Stimulated activated CD4-positive, alpha-beta T cell treated with anti-CD3 and anti-CD28 coated beads, Interleukin-12 subunit alpha, Interleukin-12 subunit beta, amount 100 ng/mL, for 48 hours (primary cell): ENCODE measurements around the gene SBSN.
"Not testable (repeated sequence)": the region's sequence is repeated elsewhere in the genome, so short reads cannot be mapped to it uniquely, and the experiment has no call there.

Source experiments
- DNase-seq, 3 donors: peaks; one replicate each; pipeline ENCODE4 v3.0.0-alpha.2; 2020; ENCODE audit warnings: low read depth in 2 of 3, low spot score in 1 of 3

SBSN gene

GRCh38 chr19:35474594-35474993, 53.5 kb downstream of the SBSN start:
- not testable (repeated sequence) for DNase-seq

GRCh38 chr19:35474104-35474503, 54.0 kb downstream of the SBSN start:
- no peak for DNase-seq
